ENCODE data around the gene ORC6.

Gene ORC6

DNA sequence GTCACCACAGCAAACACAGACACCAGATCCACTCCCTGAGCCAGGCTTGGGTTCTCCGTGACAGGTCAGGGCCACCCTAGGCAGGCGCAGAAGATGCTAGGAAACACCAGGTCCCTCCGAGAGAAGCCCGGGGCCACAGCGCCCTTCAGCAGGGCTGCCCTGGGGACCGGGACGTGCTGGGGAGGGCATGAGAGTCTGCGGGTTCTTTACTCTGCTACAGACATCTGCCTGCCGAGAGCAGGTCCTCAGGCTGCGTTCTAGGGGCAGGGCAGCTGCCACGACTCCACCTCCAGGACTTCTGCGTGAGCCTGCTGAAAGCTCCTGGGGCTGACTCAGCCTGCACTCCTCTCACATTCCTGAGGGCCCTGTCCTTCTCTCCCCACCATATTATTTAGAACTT, 47.2 kb downstream of the ORC6 start:
- DNase-seq (no peak), ATAC-seq (ENCODE audit: insufficient read depth, low read depth) (no peak)
- H4K20me1 ChIP-seq (ENCODE audit: insufficient read depth, low read length), result no peaks in the 10 kb centered on the region
- no peaks in the 10 kb centered on the region for H3K79me2 ChIP-seq (ENCODE audit: insufficient read depth, low read length)
- H3K36me3 ChIP-seq (ENCODE audit: insufficient read depth, low read length), result no peaks in the 10 kb centered on the region
- H3K4me2 ChIP-seq (ENCODE audit: insufficient read depth, low read length), result no peak overlapping the region
- H2AFZ ChIP-seq (ENCODE audit: low read depth, low read length), result no peak overlapping the region
- H3K27ac ChIP-seq (ENCODE audit: low read length), result no peak overlapping the region
- no peak overlapping the region for H3K4me3 ChIP-seq (ENCODE audit: low read depth in 1 of 2, low read length in 2 of 2)
- H3K9ac ChIP-seq (ENCODE audit: low read depth, low read length), result no peak overlapping the region
- no peaks in the 10 kb centered on the region for H3K4me1 ChIP-seq (ENCODE audit: insufficient read depth, low read length)
- H3K9me3 ChIP-seq (ENCODE audit: insufficient read depth, low read length, severe bottlenecking), result no peaks in the 10 kb centered on the region
- no peaks in the 10 kb centered on the region for H3K27me3 ChIP-seq (ENCODE audit: insufficient read depth, low read length, poor library complexity)
- no peak for TF ChIP-seq EZH2 (IDR thresholded peaks at IDR 0.05; ENCODE audit: borderline replicate concordance, low read depth, low read length, severe bottlenecking)
- TF ChIP-seq, protein P1, sequence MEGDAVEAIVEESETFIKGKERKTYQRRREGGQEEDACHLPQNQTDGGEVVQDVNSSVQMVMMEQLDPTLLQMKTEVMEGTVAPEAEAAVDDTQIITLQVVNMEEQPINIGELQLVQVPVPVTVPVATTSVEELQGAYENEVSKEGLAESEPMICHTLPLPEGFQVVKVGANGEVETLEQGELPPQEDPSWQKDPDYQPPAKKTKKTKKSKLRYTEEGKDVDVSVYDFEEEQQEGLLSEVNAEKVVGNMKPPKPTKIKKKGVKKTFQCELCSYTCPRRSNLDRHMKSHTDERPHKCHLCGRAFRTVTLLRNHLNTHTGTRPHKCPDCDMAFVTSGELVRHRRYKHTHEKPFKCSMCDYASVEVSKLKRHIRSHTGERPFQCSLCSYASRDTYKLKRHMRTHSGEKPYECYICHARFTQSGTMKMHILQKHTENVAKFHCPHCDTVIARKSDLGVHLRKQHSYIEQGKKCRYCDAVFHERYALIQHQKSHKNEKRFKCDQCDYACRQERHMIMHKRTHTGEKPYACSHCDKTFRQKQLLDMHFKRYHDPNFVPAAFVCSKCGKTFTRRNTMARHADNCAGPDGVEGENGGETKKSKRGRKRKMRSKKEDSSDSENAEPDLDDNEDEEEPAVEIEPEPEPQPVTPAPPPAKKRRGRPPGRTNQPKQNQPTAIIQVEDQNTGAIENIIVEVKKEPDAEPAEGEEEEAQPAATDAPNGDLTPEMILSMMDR (IDR thresholded peaks at IDR 0.05; ENCODE audit: borderline replicate concordance, extremely low read depth, low read length, poor library complexity, severe bottlenecking), result no peak

DNA sequence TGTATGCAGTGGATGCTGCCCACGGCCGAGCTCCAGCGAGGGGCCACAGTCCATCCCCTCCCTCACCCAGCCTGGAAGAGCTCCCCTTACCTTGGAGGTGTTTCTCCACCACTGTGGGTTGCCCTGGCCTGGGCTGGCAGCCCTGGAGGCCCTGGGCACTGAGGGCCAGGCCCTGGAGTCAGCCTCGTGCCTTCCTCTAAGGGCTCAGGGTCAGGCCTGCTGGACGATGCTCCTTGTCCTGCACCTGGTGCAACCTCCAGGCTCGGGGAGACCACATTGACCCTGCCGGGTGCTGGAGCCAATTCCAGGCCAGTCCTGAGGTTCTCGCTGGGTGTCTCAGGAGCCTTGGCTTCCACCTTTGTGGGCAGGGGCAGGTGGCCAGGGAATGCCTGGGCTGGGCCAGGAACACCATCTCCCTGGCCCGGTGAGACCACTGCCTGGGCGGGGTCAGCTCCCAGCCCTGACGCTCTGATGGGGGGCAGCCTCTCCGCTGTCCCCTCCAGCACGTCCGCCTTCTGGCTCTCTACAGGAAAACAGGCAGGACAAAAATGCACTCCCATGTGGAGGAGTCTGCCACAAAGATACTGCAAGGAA, 48.3 kb downstream of the ORC6 start:
- DNase-seq, result no peak
- Histone ChIP-seq H3K79me2 (ENCODE audit: insufficient read depth, low read length) (no peaks in the 10 kb centered on the region), H2AFZ (ENCODE audit: low read depth, low read length) (no peak overlapping the region), H3K27ac (ENCODE audit: low read length) (no peak overlapping the region), H3K4me3 (ENCODE audit: low read depth in 1 of 2, low read length in 2 of 2) (no peak overlapping the region), H3K4me1 (ENCODE audit: insufficient read depth, low read length) (no peaks in the 10 kb centered on the region), H3K9ac (ENCODE audit: low read depth, low read length) (no peak overlapping the region), H4K20me1 (ENCODE audit: insufficient read depth, low read length) (no peaks in the 10 kb centered on the region), H3K27me3 (ENCODE audit: insufficient read depth, low read length, poor library complexity) (no peaks in the 10 kb centered on the region), H3K36me3 (ENCODE audit: insufficient read depth, low read length) (no peaks in the 10 kb centered on the region), H3K4me2 (ENCODE audit: insufficient read depth, low read length) (no peak overlapping the region), H3K9me3 (ENCODE audit: insufficient read depth, low read length, severe bottlenecking) (no peaks in the 10 kb centered on the region)
- TF ChIP-seq EZH2 (IDR thresholded peaks at IDR 0.05; ENCODE audit: borderline replicate concordance, low read depth, low read length, severe bottlenecking), result no peak
- TF ChIP-seq, protein P1 (IDR thresholded peaks at IDR 0.05; ENCODE audit: borderline replicate concordance, extremely low read depth, low read length, poor library complexity, severe bottlenecking), result no peak
- no peak for ATAC-seq (ENCODE audit: insufficient read depth, low read depth)

DNA sequence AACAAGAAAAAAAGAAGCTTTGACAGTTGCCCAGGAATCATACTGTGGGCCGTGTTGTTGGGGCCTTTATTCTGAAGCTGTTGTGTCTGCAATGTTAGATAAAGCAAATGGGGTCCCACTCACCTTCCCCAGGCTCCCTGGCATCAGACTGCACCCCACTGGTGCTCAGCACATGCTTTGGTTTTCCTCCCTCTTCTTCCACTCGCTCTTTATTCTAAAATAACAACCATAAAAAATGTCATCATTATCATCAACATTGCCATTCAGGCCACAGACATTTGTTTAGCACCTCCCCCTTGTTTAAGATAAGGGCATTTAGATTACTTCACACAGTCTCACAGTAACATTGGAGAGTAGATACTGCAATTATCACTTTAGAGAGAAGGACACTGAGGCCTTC, 50.5 kb downstream of the ORC6 start:
- no peak overlapping the region for H3K27ac ChIP-seq (ENCODE audit: low read length)
- no peak overlapping the region for H2AFZ ChIP-seq (ENCODE audit: low read depth, low read length)
- no peaks in the 10 kb centered on the region for H3K36me3 ChIP-seq (ENCODE audit: insufficient read depth, low read length)
- H4K20me1 ChIP-seq (ENCODE audit: insufficient read depth, low read length), result no peaks in the 10 kb centered on the region
- no peak overlapping the region for H3K9ac ChIP-seq (ENCODE audit: low read depth, low read length)
- DNase-seq, result no peak
- no peak overlapping the region for H3K4me2 ChIP-seq (ENCODE audit: insufficient read depth, low read length)
- no peaks in the 10 kb centered on the region for H3K27me3 ChIP-seq (ENCODE audit: insufficient read depth, low read length, poor library complexity)
- H3K9me3 ChIP-seq (ENCODE audit: insufficient read depth, low read length, severe bottlenecking), result no peaks in the 10 kb centered on the region
- H3K4me1 ChIP-seq (ENCODE audit: insufficient read depth, low read length), result no peaks in the 10 kb centered on the region
- no peaks in the 10 kb centered on the region for H3K79me2 ChIP-seq (ENCODE audit: insufficient read depth, low read length)
- ATAC-seq (ENCODE audit: insufficient read depth, low read depth), result no peak
- H3K4me3 ChIP-seq (ENCODE audit: low read depth in 1 of 2, low read length in 2 of 2), result no peak overlapping the region
- no peak for TF ChIP-seq EZH2 (IDR thresholded peaks at IDR 0.05; ENCODE audit: borderline replicate concordance, low read depth, low read length, severe bottlenecking)
- TF ChIP-seq, protein P1 (IDR thresholded peaks at IDR 0.05; ENCODE audit: borderline replicate concordance, extremely low read depth, low read length, poor library complexity, severe bottlenecking), result no peak
